ENCODE data around the gene UNC93A.
"Not testable (repeated sequence)": the region's sequence is repeated elsewhere in the genome, so short reads cannot be mapped to it uniquely, and the experiment has no call there.

UNC93A gene

GRCh38 chr6:167341038-167341583 lies 50.0 kb downstream of the UNC93A start:
- DNase-seq (ENCODE audit: low spot score), result no peak

- peak; percentile 68 for DNase-seq (ENCODE audit: low spot score)
Observed at GRCh38 chr6:167341665-167342655, 50.8 kb downstream of the UNC93A start.

- no peak for DNase-seq (ENCODE audit: low spot score)
Observed at GRCh38 chr6:167342879-167343610, 51.9 kb downstream of the UNC93A start.

- DNase-seq (ENCODE audit: low spot score), result no peak
Observed at GRCh38 chr6:167345348-167345747, 54.2 kb downstream of the UNC93A start.

- no peak for DNase-seq (ENCODE audit: low spot score)
Observed at GRCh38 chr6:167345960-167346359, 54.8 kb downstream of the UNC93A start.

GRCh38 chr6:167347226-167347625 lies 56.1 kb downstream of the UNC93A start:
- DNase-seq (ENCODE audit: low spot score), result no peak

GRCh38 chr6:167349631-167350274 lies 58.6 kb downstream of the UNC93A start:
- no peak for DNase-seq (ENCODE audit: low spot score)

- no peak for DNase-seq (ENCODE audit: low spot score)
Observed at GRCh38 chr6:167350275-167350696, 59.2 kb downstream of the UNC93A start.

- no peak for DNase-seq (ENCODE audit: low spot score)
Observed at GRCh38 chr6:167350731-167351655, 59.9 kb downstream of the UNC93A start.

GRCh38 chr6:167351656-167352345 lies 60.7 kb downstream of the UNC93A start:
- no peak for DNase-seq (ENCODE audit: low spot score)

GRCh38 chr6:167356874-167357273 lies 65.8 kb downstream of the UNC93A start:
- DNase-seq (ENCODE audit: low spot score), result no peak

- not testable (repeated sequence) for DNase-seq (ENCODE audit: low spot score)
Observed at GRCh38 chr6:167358394-167358793, 67.3 kb downstream of the UNC93A start.

GRCh38 chr6:167361170-167361569 lies 70.1 kb downstream of the UNC93A start:
- DNase-seq (ENCODE audit: low spot score), result not testable (repeated sequence)

Data from HuH-7.5 (cell line).